GM18519 (cell line): ENCODE measurements around the gene OR7G2.

Experiments used
- ATAC-seq: cut with Tn5 transposase; IDR thresholded peaks from one replicate; pipeline ENCODE4 v1.9.1; 2021; ENCODE audit warnings: mild to moderate bottlenecking, moderate library complexity; ENCODE audit not compliant: unreplicated experiment, low FRiP score

Gene OR7G2

GRCh38 chr19:9107375-9107774 is at the start of gene OR7G2:
OR7G2 (minus strand) TSS chr19:9107475; CDS start chr19:9103243, 4,232 bp downstream.
- ATAC-seq, result no peak

GRCh38 chr19:9156304-9156703 is 49.0 kb upstream of the OR7G2 start:
- no peak for ATAC-seq

GRCh38 chr19:9155591-9155990 is 48.3 kb upstream of the OR7G2 start:
- no peak for ATAC-seq

- ATAC-seq, result no peak
Measured at GRCh38 chr19:9151367-9151766, 44.1 kb upstream of the OR7G2 start.

- ATAC-seq, result no peak
Measured at GRCh38 chr19:9150650-9151049, 43.4 kb upstream of the OR7G2 start.

- ATAC-seq, result no peak
Measured at GRCh38 chr19:9149997-9150396, 42.7 kb upstream of the OR7G2 start.

GRCh38 chr19:9148697-9149096 is 41.4 kb upstream of the OR7G2 start:
- no peak for ATAC-seq

GRCh38 chr19:9146882-9147281 is 39.6 kb upstream of the OR7G2 start:
- ATAC-seq, result no peak

GRCh38 chr19:9144920-9145319 is 37.6 kb upstream of the OR7G2 start:
- no peak for ATAC-seq

- ATAC-seq, result no peak
Measured at GRCh38 chr19:9140159-9140874, 33.0 kb upstream of the OR7G2 start, which contains the start of gene ZNF317. ZNF317 (plus strand) TSS chr19:9140397; CDS start chr19:9156017, 15,620 bp downstream.

- no peak for ATAC-seq
Measured at GRCh38 chr19:9139609-9140158, 32.4 kb upstream of the OR7G2 start.

- ATAC-seq, result no peak
Measured at GRCh38 chr19:9132422-9132821, 25.1 kb upstream of the OR7G2 start.

GRCh38 chr19:9130965-9131364 is 23.7 kb upstream of the OR7G2 start:
- no peak for ATAC-seq

- no peak for ATAC-seq
Measured at GRCh38 chr19:9128171-9128570, 20.9 kb upstream of the OR7G2 start.

GRCh38 chr19:9126900-9127405 is 19.7 kb upstream of the OR7G2 start, which contains the start of gene OR7G3:
OR7G3 (minus strand) TSS chr19:9126950; CDS start chr19:9126950, 0 bp downstream.
- ATAC-seq, result no peak

GRCh38 chr19:9116547-9116946 is 9.3 kb upstream of the OR7G2 start:
- ATAC-seq, result no peak

GRCh38 chr19:9115307-9115813 is 8.1 kb upstream of the OR7G2 start, which contains the start of gene OR7G1:
OR7G1 (minus strand) TSS chr19:9115763; CDS start chr19:9115763, 0 bp downstream.
- ATAC-seq, result no peak

- ATAC-seq, result no peak
Measured at GRCh38 chr19:9109959-9110358, 2.7 kb upstream of the OR7G2 start.

GRCh38 chr19:9086761-9087160 is 20.5 kb downstream of the OR7G2 start, which contains the start of gene OR1M1:
OR1M1 (plus strand) TSS chr19:9087061; CDS start chr19:9093245, 6,184 bp downstream.
- no peak for ATAC-seq

- no peak for ATAC-seq
Measured at GRCh38 chr19:9078651-9079050, 28.6 kb downstream of the OR7G2 start.

GRCh38 chr19:9076901-9077300 is 30.4 kb downstream of the OR7G2 start:
- ATAC-seq, result no peak
